Immature natural killer cell (primary cell): Measurements from ENCODE around the gene FNIP1. TPM values are rescaled to one million over a fixed set of nuclear protein-coding genes. Genes with fewer than 3 reads are reported as not detected.
"Not testable (repeated sequence)": the region's sequence is repeated elsewhere in the genome, so short reads cannot be mapped to it uniquely, and the experiment has no call there.

Experiments
- DNase-seq, 3 donors: peaks; one replicate each; pipeline ENCODE4 v3.0.0; 2022; ENCODE audit warnings: mixed read lengths in 1 of 3
- H3K27ac Mint-ChIP-seq, 6 donors: one replicate each; pipeline ENCODE4 v1.8.0; 2020; ENCODE audit warnings: mixed read lengths in 6 of 6, mild to moderate bottlenecking in 5 of 6, inconsistent platforms in 4 of 6, moderate library complexity in 3 of 6
- H3K27me3 Mint-ChIP-seq, 3 donors: one replicate each; pipeline ENCODE4 v1.8.0; 2020 to 2021; ENCODE audit warnings: low read depth in 3 of 3, mild to moderate bottlenecking in 3 of 3, mixed read lengths in 3 of 3, moderate library complexity in 3 of 3, inconsistent platforms in 1 of 3
- H3K36me3 Mint-ChIP-seq, 3 donors: one replicate each; pipeline ENCODE4 v1.8.0; 2020; ENCODE audit warnings: mixed read lengths in 3 of 3, inconsistent platforms in 2 of 3, mild to moderate bottlenecking in 2 of 3
- H3K4me1 Mint-ChIP-seq, 2 donors: one replicate each; pipeline ENCODE4 v1.8.0; 2020; ENCODE audit warnings: inconsistent platforms in 2 of 2, mild to moderate bottlenecking in 2 of 2, mixed read lengths in 2 of 2, moderate library complexity in 1 of 2
- H3K4me3 Mint-ChIP-seq, 5 donors: one replicate each; pipeline ENCODE4 v1.8.0; 2020; ENCODE audit warnings: mild to moderate bottlenecking in 5 of 5, mixed read lengths in 5 of 5, inconsistent platforms in 3 of 5, moderate library complexity in 3 of 5
- H3K9me3 Mint-ChIP-seq, 6 donors: one replicate each; pipeline ENCODE4 v1.8.0; 2020; ENCODE audit warnings: mild to moderate bottlenecking in 6 of 6, mixed read lengths in 6 of 6, inconsistent platforms in 4 of 6, moderate library complexity in 3 of 6
- polyA plus RNA-seq, 3 donors: library from polyadenylated mRNA; unstranded; fragments of 300-500 nt; fragmentation: Illumina TruSeq; gene quantifications; one replicate each; pipeline ENCODE4 v1.2.3, GENCODE V29; 2021

The FNIP1 gene
- polyA plus RNA-seq, 3 donors from 2014 or later: 11.3 to 21.9 (median 11.6) TPM

DNA sequence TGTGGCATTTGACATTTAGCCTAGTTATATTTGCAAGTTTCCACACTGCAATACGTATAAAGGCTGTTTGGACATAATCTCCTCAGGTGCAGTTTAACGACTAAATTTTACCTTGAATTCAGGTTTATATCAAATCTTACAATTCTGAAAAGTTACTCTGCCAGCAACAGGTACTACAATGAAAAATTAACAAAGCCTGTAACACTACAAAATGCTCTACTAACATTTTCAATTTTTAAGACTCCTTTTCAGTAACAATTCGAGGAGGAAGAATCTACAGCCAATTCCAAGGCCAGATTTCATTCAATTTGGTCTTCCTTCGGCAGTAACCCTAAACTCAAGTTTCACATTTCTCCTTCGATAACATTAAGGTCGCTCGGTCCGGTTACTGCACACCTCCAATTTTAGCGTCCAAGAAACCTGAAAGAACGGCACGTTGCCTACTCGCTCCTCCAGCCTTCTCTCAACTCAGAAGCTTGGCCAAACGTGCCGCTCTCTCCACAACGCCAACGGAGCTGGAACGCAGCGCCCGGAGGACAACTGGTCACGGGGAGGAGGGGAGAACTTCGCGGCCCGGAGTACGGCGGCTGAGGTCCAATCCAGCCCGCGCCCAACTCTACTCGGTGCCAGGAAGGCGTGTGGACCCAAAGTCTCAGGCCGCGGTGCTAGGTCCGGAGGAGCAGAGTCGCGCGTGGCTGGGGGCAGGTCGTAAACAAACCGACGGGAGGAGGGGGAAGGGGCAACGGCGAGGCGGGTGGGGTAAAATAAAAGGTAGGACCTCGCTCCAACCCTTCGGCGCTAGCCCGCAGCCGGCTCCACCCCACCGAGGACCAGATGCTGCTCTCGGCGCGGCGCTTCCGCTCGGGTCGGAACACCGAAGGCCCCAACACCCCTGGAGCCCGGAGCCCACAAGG, 681 bp downstream of the FNIP1 start:
- H3K27me3 Mint-ChIP-seq: peaks cover 8 to 17% (median 8%) of the 10 kb centered on the region in 3 donors
- no peaks in the 10 kb centered on the region for H3K9me3 Mint-ChIP-seq
- DNase-seq: no peak
- H3K27ac Mint-ChIP-seq: peak overlapping the region; percentile 95 to 98 (median 97)
- no peaks in the 10 kb centered on the region for H3K36me3 Mint-ChIP-seq
- H3K4me3 Mint-ChIP-seq: peak overlapping the region; percentile 95 to 98 (median 96)
- peaks cover 33 to 45% of the 10 kb centered on the region in 2 donors for H3K4me1 Mint-ChIP-seq

DNA sequence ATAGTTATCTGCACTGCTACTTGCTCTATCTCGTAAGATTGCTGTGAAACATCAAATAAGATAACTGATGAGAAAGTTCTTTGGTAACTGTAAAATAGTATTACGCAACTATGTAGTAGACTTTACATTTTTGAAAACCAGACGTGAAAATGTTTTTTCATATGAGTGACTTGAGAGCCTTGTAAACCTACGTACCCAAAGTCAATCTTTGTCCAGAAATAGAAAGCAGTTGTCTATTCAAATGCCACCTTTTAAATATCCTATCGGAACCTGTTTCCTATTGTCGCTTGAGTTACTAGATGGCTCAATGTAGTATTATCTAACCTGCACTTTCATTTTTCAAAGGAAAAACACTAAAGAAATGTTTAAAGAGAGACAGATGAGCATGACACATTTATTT, 1.6 kb downstream of the FNIP1 start:
- Mint-ChIP-seq H3K36me3 (no peaks in the 10 kb centered on the region), H3K27ac (peak overlapping the region; percentile 60 to 96 (median 70)), H3K27me3 (peaks cover 8 to 17% (median 8%) of the 10 kb centered on the region in 3 donors), H3K4me1 (peaks cover 37 to 54% of the 10 kb centered on the region in 2 donors), H3K4me3 (peak overlapping the region; percentile 95 to 98 (median 96)), H3K9me3 (no peaks in the 10 kb centered on the region)
- DNase-seq: no peak

DNA sequence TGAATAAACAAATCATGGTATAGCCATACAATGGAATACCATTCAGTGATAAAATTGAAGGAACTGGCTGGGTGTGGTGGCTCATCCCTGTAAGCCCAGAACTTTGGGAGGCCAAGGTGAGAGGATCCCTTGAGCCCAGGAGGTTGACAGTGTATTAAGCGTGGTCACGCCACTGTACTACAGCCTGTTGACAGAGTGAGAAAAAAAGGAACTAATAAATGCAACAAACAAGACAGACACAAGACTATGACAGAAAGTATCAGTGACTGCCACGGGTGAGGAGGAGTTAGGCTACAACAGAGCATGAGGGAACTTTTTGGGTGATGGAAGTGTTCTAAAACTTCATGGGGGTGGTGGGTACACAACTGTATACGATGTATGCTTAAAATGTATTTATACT, 2.2 kb downstream of the FNIP1 start:
- Mint-ChIP-seq H3K27me3 (peaks cover 8 to 17% (median 8%) of the 10 kb centered on the region in 3 donors), H3K36me3 (no peaks in the 10 kb centered on the region), H3K4me3 (peak overlapping the region; percentile 36 to 66 (median 61)), H3K4me1 (peaks cover 39 to 59% of the 10 kb centered on the region in 2 donors), H3K9me3 (no peaks in the 10 kb centered on the region), H3K27ac (peak overlapping the region in 5 of 6 donors; percentile 68 to 96 (median 70))
- no peak for DNase-seq

DNA sequence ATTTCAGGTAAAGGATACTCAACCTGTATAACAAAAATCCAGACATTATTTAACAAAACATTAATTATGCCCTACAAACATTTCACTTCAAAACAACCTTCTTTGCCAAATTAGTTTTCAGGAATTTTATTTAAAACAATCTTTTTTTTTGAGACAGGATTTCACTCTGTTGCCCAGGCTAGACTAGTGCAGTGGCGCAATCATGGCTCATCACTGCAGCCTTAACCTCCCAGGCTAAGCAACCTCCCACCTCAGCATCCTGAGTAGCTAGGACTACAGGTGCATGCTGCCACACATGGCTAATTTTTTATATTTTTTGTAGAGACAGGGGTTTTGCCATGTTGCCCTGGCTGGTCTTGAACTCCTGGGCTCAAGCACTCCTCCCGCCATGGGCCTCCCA, 3.9 kb downstream of the FNIP1 start:
- Mint-ChIP-seq H3K9me3 (no peaks in the 10 kb centered on the region), H3K27me3 (peaks cover 8 to 17% (median 8%) of the 10 kb centered on the region in 3 donors), H3K27ac (no peak overlapping the region), H3K4me3 (no peak overlapping the region), H3K36me3 (no peaks in the 10 kb centered on the region), H3K4me1 (peaks cover 41 to 63% of the 10 kb centered on the region in 2 donors)
- no peak for DNase-seq

DNA sequence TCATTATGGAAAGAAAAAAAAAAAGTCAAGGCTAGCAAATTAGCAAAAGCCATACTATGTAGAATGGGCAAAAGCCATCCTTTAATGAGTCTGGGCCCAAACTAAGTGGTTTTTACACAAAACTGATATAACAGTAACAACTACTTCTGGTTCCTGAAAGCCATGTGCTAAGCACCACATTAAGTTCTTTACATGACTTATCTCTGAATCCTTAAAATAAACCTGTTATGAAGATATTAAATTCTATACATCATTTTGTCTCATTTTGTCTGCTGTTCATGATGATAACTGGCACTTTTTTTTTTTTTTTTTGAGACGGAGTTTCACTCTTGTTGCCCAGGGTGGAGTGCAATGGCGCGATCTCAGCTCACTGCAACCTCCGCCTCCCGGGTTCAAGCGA, 5.0 kb downstream of the FNIP1 start:
- Mint-ChIP-seq H3K9me3 (no peaks in the 10 kb centered on the region), H3K27ac (no peak overlapping the region), H3K36me3 (no peaks in the 10 kb centered on the region), H3K27me3 (peaks cover under 1 to 12% (median 4%) of the 10 kb centered on the region in 3 donors), H3K4me1 (peaks cover 45 to 67% of the 10 kb centered on the region in 2 donors), H3K4me3 (no peak overlapping the region)
- DNase-seq: no peak

DNA sequence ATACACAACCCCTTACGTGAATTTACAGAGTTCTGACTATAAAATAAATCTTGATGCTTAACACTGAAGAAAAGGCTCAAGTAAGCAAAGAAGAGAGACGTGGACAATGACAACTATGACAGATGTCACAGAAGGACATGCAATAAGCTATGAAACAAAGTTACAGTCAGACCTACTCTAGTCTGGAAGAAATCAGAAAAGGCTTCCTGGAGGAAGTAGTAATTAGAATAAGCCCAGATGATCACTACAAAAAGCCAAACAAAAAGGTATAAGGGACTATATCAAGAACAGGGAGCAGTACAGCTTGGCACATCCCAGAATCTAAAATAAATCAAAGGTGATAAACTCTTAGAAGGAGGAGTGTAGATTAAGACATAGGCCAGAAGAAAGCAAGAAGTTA, 6.3 kb downstream of the FNIP1 start:
- peak overlapping the region in 2 of 6 donors; percentile 1 to 10 for H3K27ac Mint-ChIP-seq
- H3K36me3 Mint-ChIP-seq: no peaks in the 10 kb centered on the region

DNA sequence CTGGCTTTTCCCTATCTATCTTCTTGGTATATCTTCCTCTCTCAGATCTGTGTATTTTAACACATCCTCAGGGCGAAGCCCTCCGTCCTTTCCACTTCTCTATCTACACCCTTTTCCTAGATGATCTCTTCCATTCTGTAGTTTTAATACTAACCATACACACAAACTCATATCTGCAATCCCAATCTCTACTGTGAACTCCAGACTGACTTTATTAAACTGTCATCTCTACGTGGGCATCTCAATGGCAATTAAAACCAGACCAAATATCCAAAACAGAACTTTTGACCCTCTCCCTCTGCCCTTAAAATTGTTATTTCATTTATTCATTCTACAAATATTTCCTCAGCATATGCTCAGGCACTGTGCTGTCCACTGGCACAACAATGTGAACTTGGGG, 7.1 kb downstream of the FNIP1 start:
- peaks cover 34 to 59% of the 10 kb centered on the region in 2 donors for H3K4me1 Mint-ChIP-seq
- H3K36me3 Mint-ChIP-seq: no peaks in the 10 kb centered on the region
- H3K4me3 Mint-ChIP-seq: no peak overlapping the region
- H3K9me3 Mint-ChIP-seq: no peaks in the 10 kb centered on the region
- no peak overlapping the region for H3K27ac Mint-ChIP-seq
- H3K27me3 Mint-ChIP-seq: peaks cover 0 to 5% (median 2%) of the 10 kb centered on the region in 3 donors
- DNase-seq: no peak

More for the DNA sequence above, 6.3 kb downstream of the FNIP1 start:
- H3K4me1 Mint-ChIP-seq: peaks cover 42 to 67% of the 10 kb centered on the region in 2 donors
- peaks cover 0 to 7% (median 2%) of the 10 kb centered on the region in 3 donors for H3K27me3 Mint-ChIP-seq
- no peaks in the 10 kb centered on the region for H3K9me3 Mint-ChIP-seq
- H3K4me3 Mint-ChIP-seq: no peak overlapping the region
- DNase-seq: no peak

DNA sequence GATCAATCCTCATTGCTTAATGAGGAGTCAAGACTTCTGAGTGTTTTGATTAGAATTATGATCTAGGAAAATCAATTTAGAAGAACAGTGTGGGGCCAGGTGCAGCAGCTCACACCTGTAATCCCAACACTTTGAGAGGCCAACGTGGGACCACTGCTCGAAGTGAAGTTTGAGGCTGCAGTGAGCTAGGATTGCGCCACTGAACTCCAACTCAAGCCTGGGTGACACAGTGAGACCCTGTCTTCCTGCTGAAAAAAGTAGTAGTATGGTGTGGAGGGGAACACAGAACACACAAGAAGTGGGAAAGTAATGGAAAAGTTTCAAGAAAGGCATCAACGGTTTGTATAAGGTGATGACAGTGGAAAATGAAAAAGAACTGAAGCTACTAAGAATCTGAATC, 9.1 kb downstream of the FNIP1 start:
- no peak for DNase-seq
- Mint-ChIP-seq H3K4me1 (peaks cover 28 to 61% of the 10 kb centered on the region in 2 donors), H3K9me3 (no peaks in the 10 kb centered on the region), H3K36me3 (no peaks in the 10 kb centered on the region), H3K27me3 (peaks cover 0 to 2% (median 0%) of the 10 kb centered on the region in 3 donors), H3K4me3 (no peak overlapping the region), H3K27ac (peak overlapping the region in 1 of 6 donors; percentile 26)

DNA sequence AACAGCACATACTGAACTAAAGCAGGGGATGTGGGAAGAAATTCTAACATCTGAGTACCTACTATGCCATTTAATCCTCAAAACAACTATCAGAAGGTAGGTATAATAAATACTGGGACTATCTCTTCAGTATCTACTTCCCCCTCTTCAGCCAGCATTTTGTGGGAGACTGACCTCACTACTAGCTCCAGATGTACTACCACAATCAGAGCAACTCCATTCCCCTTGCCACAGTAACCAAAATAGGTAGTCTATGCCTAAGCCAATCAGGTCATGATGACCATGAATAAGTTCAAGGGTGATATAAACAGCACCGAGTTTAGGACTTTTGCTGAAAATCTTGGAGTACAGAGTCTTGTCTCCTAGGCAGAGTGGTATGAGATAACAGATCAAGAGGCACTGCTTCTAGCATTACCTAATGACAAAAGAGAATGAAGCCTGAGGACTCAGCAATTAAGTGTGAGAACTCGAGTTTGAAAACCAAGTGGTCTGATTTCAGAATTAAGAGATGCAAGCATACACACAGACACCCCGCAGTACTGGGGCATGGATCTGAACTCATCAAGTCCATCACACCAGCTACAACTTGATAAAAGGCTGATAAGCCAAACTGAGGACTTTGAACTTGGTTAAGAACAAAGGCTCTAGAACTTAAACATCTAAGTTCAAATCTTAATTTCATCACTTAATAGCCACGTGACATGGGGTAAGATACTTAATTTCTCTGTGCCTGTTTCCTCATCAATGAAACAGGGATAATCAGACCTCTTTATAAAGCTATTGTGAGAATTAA, 9.7 kb downstream of the FNIP1 start:
- H3K27ac Mint-ChIP-seq: no peak overlapping the region

DNA sequence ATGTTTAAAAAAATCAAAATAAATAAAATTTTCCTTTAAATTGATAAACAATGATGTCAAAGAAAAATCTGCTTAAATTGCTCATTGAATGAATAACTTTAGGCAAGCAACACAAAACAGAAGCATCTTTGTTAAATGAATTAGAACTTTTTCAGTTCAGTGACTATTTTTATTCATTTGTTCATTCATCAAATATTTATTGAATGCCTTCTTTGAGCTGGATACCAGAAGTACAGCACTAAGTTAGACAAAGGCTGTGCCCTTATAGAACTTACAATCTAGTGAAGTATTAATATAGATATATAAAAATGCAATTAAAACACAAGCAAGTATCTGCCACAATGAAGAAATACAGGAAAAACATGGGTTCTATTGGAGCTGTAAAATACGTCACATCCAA, 10.8 kb downstream of the FNIP1 start:
- DNase-seq: no peak
- Mint-ChIP-seq H3K9me3 (no peaks in the 10 kb centered on the region), H3K27ac (no peak overlapping the region), H3K27me3 (peaks cover 0 to 2% (median 0%) of the 10 kb centered on the region in 3 donors), H3K4me1 (peaks cover 33 to 71% of the 10 kb centered on the region in 2 donors), H3K36me3 (no peaks in the 10 kb centered on the region), H3K4me3 (no peak overlapping the region)

More for the DNA sequence above, 9.7 kb downstream of the FNIP1 start:
- H3K36me3 Mint-ChIP-seq: no peaks in the 10 kb centered on the region
- H3K9me3 Mint-ChIP-seq: no peaks in the 10 kb centered on the region
- H3K4me3 Mint-ChIP-seq: no peak overlapping the region
- peaks cover 0 to 2% (median 0%) of the 10 kb centered on the region in 3 donors for H3K27me3 Mint-ChIP-seq
- DNase-seq: no peak
- peaks cover 28 to 67% of the 10 kb centered on the region in 2 donors for H3K4me1 Mint-ChIP-seq

DNA sequence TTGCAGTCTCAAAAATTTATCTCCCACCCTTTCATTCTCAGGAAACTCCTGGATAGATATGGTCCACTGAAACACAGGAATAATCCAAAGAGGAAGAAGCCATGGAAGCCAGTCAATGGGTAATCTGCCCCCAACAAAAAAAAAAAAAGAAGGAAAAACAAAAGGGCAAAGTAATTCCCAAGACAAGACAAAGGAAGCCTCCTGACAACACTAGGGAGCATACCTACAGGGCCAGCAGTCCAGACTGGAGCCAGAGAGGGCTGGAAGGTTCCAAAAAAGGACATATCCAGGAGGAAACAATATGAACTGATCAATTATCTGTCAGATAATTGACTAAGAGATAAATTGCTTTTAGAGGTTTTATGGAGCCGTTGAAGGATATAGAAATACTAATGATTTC, 12.9 kb downstream of the FNIP1 start:
- Mint-ChIP-seq H3K27ac (no peak overlapping the region), H3K4me1 (peaks cover 31 to 62% of the 10 kb centered on the region in 2 donors), H3K36me3 (no peaks in the 10 kb centered on the region), H3K9me3 (no peaks in the 10 kb centered on the region), H3K27me3 (peaks cover 0 to 2% (median 0%) of the 10 kb centered on the region in 3 donors), H3K4me3 (no peak overlapping the region)
- no peak for DNase-seq

DNA sequence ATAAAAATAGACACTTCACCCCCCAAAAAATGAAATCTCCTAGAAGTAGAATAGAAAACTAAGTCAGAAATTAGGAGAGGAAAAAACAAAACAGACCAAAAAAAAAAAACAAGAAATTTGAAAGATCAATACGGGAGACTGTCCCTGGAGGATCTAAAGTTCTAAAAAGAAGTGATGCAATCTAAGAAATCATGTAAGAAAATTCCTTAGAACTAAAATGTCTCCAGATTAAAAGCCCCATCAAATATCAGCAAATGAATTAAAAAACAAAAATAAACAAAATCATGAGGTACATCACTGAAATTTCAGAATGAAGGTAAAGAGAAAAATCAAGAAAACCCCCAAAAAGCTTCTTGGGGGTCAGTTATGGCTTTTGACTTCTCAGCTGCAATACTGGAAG, 13.5 kb downstream of the FNIP1 start:
- Mint-ChIP-seq H3K4me3 (no peak overlapping the region), H3K27ac (peak overlapping the region in 1 of 6 donors; percentile 2), H3K27me3 (peaks cover 0 to 2% (median 0%) of the 10 kb centered on the region in 3 donors), H3K36me3 (no peaks in the 10 kb centered on the region), H3K4me1 (peaks cover 31 to 62% of the 10 kb centered on the region in 2 donors), H3K9me3 (no peaks in the 10 kb centered on the region)
- no peak for DNase-seq

DNA sequence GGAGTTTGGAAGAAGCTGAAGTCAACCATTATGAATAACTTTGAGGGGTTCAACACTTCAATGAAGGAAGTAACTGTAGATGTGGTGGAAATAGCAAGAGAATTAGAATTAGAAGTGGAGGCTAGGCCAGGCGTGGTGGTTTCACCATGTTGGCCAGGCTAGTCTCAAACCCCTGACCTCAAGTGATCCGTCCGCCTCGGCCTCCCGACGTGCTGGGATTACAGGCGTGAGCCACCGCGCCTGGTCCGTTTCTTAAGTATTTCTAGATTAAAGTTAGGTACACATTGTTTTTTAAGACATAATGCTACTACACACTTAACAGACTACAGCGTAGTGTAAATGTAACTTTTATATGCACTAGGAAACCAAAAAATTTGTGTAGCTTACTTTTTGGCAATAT, 14.1 kb downstream of the FNIP1 start:
- peaks cover 0 to 2% (median 0%) of the 10 kb centered on the region in 3 donors for H3K27me3 Mint-ChIP-seq
- DNase-seq: no peak
- H3K4me1 Mint-ChIP-seq: peaks cover 33 to 64% of the 10 kb centered on the region in 2 donors
- no peaks in the 10 kb centered on the region for H3K9me3 Mint-ChIP-seq
- no peak overlapping the region for H3K4me3 Mint-ChIP-seq
- H3K27ac Mint-ChIP-seq: no peak overlapping the region
- H3K36me3 Mint-ChIP-seq: peaks cover 0 to 3% (median 0%) of the 10 kb centered on the region in 3 donors

DNA sequence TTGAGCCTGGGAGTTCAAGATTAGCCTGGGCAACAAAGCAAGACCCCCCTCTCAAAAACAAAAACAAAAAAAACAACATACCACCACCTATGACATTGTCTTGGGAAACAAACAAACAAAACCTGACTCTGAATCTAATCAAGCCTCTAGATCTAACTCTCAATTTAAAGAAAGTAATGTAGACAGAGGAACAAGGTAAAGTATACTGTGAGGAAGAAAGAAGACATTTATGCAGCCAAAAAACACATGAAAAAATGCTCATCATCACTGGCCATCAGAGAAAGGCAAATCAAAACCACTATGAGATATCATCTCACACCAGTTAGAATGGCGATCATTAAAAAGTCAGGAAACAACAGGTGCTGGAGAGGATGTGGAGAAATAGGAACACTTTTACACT, 18.7 kb downstream of the FNIP1 start:
- not testable (repeated sequence) for DNase-seq, H3K27me3 Mint-ChIP-seq, H3K36me3 Mint-ChIP-seq, H3K9me3 Mint-ChIP-seq, H3K4me3 Mint-ChIP-seq
- Mint-ChIP-seq H3K27ac (peak overlapping the region in 3 of 6 donors; percentile 1 to 14 (median 11)), H3K4me1 (peaks cover 25 to 55% of the 10 kb centered on the region in 2 donors)
